KOPT-K1 (cell line): Measurements from ENCODE around the gene SMCO4.

Source experiments
- H3K27ac ChIP-seq: fragments of 200-600 bp; sonication (generic); 2 replicates; pipeline ENCODE4 v1.5.1; 2016; ENCODE audit warnings: antibody characterized with exemption, mild to moderate bottlenecking, low read depth, low read length; ENCODE audit not compliant: poor library complexity, severe bottlenecking
- H3K36me3 ChIP-seq: fragments of 200-600 bp; sonication (generic); 2 replicates; pipeline ENCODE4 v1.5.1; 2017; ENCODE audit warnings: antibody characterized with exemption, mild to moderate bottlenecking, low read length, moderate library complexity; ENCODE audit not compliant: insufficient read depth
- H3K9me3 ChIP-seq: fragments of 200-600 bp; sonication (generic); 2 replicates; pipeline ENCODE4 v1.5.1; 2017; ENCODE audit warnings: antibody characterized with exemption, low read length, mild to moderate bottlenecking; ENCODE audit not compliant: insufficient read depth, poor library complexity, severe bottlenecking

The SMCO4 gene

DNA sequence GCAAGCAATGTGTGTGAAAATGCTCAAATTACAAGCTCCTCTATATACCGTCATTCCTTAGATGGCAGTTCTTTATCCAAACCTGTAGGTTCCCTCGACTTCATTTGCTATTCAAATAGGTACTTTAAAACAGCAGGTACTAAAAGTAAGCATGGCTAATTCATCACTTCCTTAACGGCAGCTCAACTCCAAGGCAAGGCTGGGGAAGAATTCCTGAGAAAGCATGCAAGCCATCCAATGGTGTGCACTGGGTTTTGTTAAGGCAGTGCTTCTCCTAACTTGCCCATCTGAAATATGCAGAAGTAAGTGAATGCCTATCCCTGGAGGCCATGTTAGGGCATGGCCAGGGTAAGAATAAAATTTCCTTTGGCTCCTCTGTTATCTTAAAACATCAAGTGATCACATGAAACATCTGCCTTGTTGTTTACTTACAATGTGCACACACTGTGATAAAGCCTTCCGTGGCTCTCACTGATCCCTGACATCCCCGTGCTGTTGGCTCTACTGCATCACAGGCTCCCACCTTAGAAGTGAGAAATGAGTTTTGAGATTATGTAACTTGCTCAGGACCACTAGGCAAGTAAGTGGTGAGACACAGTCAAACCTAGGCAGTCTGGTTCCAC, 52.1 kb downstream of the SMCO4 start:
- no peaks in the 10 kb centered on the region for H3K36me3 ChIP-seq
- no peak overlapping the region for H3K27ac ChIP-seq
- no peaks in the 10 kb centered on the region for H3K9me3 ChIP-seq

DNA sequence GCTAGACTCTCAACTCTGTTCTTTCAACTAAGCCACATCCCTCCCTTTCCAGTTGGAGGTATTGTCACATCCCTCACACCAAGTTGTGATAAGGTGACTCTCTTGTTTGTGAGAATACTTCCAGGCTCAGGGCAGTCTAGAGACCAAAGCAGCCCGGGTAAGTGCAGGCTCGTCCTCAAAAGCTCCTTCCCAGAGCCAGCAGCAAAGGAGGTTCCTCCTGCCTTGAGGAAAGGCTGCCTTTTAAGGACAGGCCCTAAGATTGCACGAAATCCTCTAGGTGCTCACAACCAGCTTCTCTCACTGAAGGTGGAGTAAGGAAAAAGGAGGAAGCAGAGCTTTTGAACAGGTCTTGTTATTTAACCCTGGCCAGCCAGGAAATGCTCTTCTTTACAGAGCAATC, 53.4 kb downstream of the SMCO4 start:
- H3K27ac ChIP-seq: no peak overlapping the region
- H3K9me3 ChIP-seq: no peaks in the 10 kb centered on the region
- H3K36me3 ChIP-seq: no peaks in the 10 kb centered on the region

- Histone ChIP-seq H3K27ac (no peak overlapping the region), H3K36me3 (no peaks in the 10 kb centered on the region), H3K9me3 (no peaks in the 10 kb centered on the region)
Observed at GRCh38 chr11:93487032-93487483, 56.1 kb downstream of the SMCO4 start.

GRCh38 chr11:93485983-93486382, 57.2 kb downstream of the SMCO4 start:
- Histone ChIP-seq H3K36me3 (no peaks in the 10 kb centered on the region), H3K9me3 (no peaks in the 10 kb centered on the region), H3K27ac (no peak overlapping the region)

DNA sequence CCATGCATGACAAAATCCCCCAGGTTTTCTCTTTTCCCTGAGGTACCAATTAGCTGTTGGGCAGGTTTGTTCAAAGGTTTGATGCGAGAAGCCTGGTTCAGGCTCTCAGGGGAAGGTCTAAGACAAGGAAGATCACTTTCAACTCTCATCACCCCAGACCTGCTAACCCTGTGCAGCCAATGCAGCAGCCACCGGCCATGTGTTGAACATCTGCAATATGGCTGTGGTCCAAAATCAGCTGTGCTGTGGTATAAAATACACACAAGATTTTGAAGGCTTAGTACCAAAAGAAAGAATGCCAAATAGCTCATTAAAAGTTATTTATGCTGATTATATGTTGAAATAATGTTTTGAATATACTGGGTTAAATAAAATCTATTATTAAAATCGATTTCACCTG, 58.5 kb downstream of the SMCO4 start:
- no peak overlapping the region for H3K27ac ChIP-seq
- no peaks in the 10 kb centered on the region for H3K9me3 ChIP-seq
- no peaks in the 10 kb centered on the region for H3K36me3 ChIP-seq

DNA sequence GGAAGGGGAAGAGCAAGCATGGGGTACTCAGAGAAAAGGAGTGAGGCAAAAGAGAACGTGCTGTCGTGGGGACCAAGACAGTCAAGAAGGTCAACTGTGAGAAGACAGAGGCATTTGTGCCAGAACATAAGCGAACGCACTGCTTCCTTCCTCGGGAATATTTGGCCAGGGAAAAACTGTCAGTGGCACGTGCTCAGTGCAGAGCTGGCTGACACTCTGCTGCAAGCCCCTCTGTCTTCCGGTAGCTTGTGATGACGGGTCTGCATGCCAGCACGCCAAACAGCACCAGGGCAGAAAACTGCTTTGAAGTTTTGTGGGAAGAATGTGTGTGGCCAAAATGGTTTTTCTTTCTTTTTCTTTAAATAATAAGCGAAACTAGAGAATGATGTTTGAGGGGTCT, 60.6 kb downstream of the SMCO4 start:
- H3K27ac ChIP-seq: no peak overlapping the region
- no peaks in the 10 kb centered on the region for H3K9me3 ChIP-seq
- H3K36me3 ChIP-seq: no peaks in the 10 kb centered on the region

- Histone ChIP-seq H3K9me3 (no peaks in the 10 kb centered on the region), H3K36me3 (no peaks in the 10 kb centered on the region), H3K27ac (no peak overlapping the region)
Observed at GRCh38 chr11:93481696-93482095, 61.5 kb downstream of the SMCO4 start.

DNA sequence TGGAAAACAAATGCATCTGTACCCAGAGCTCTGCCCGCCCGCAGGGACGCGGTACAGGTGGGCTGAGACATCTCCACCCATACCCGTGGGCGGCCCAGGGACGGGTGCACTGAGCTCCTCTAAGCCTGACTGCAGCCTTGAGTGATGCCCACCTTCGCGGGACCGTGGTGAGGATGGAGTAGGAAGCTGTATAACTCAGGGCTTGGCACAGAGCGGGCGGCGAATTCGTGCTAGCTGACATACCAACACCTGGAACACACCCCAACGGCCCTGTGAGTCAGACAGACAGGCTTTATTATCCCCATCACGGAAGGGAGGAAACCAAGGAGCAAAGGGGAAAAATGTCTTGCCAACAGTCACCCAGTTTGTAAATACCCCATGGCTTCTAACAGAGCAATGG, 61.9 kb downstream of the SMCO4 start:
- H3K9me3 ChIP-seq: no peaks in the 10 kb centered on the region
- no peaks in the 10 kb centered on the region for H3K36me3 ChIP-seq
- no peak overlapping the region for H3K27ac ChIP-seq

DNA sequence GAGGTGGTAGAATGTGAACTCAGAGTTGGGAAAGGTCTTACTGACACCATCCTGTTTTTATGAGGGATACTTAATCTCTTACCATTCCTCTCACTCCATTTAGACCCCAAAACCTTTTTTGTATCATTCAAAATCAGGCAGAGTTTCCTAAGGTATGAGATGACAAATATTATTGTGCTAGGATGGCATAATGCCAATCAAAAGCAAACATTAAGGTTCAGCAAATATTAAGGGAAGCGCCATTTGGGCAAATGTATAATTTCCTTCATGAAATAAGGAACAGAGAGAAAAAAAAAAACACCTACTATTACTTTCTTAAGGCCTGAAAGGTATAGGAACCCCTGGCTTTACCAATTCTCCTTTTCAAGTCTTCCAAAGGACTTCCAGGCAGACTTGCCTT, 62.4 kb downstream of the SMCO4 start:
- no peaks in the 10 kb centered on the region for H3K9me3 ChIP-seq
- H3K36me3 ChIP-seq: no peaks in the 10 kb centered on the region
- no peak overlapping the region for H3K27ac ChIP-seq

GRCh38 chr11:93480256-93480655, 62.9 kb downstream of the SMCO4 start:
- no peak overlapping the region for H3K27ac ChIP-seq
- no peaks in the 10 kb centered on the region for H3K36me3 ChIP-seq
- H3K9me3 ChIP-seq: no peaks in the 10 kb centered on the region

DNA sequence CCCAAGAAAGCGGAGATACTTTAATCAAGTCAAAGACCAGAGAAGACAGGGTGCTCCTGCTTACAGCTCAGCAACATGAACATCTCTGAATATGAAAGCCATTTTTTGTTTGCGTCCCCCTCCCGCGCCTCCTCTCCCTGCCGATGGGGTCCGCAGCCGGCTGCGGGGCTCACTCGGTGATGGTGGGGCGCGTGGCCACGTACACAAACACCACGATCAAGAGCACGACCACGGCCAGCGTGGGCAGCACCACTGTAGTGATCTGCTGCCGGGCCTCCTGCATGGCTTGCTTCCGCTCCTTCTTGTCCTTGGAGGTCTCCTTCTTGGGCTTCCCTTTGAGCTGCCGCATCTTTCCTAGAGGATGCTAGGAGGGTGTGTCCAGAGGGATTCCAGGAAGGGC, 64.3 kb downstream of the SMCO4 start:
- Histone ChIP-seq H3K27ac (no peak overlapping the region), H3K36me3 (no peaks in the 10 kb centered on the region), H3K9me3 (no peaks in the 10 kb centered on the region)

- Histone ChIP-seq H3K9me3 (no peaks in the 10 kb centered on the region), H3K36me3 (no peaks in the 10 kb centered on the region), H3K27ac (no peak overlapping the region)
Observed at GRCh38 chr11:93477684-93478234, 65.4 kb downstream of the SMCO4 start.

GRCh38 chr11:93476796-93477195, 66.4 kb downstream of the SMCO4 start:
- Histone ChIP-seq H3K27ac (no peak overlapping the region), H3K36me3 (no peaks in the 10 kb centered on the region), H3K9me3 (no peaks in the 10 kb centered on the region)

- H3K36me3 ChIP-seq: no peaks in the 10 kb centered on the region
- no peak overlapping the region for H3K27ac ChIP-seq
- no peaks in the 10 kb centered on the region for H3K9me3 ChIP-seq
Observed at GRCh38 chr11:93474123-93474522, 69.1 kb downstream of the SMCO4 start.

DNA sequence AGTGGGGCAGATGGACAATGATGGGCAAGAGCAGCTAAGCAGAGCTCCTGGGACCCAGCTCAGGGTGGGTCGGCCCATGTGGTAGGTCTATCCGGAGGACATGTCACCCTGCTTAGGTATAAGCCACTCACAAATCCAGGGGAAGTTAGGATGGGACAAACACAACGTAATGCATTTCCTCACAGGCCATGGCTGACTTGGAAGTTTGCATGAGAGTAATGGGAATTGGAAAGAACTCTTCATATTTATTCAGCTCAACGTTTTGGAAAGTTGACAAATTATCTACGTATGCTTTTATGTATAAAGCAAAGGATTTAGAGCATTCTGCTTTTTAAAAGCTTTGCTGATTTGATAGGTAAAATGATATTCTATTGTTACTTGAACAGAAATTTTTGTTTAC, 74.9 kb downstream of the SMCO4 start:
- no peaks in the 10 kb centered on the region for H3K36me3 ChIP-seq
- no peak overlapping the region for H3K27ac ChIP-seq
- H3K9me3 ChIP-seq: peaks cover 5% of the 10 kb centered on the region

GRCh38 chr11:93467054-93467453, 76.1 kb downstream of the SMCO4 start:
- Histone ChIP-seq H3K9me3 (peaks cover 5% of the 10 kb centered on the region), H3K27ac (no peak overlapping the region), H3K36me3 (no peaks in the 10 kb centered on the region)
